K562 (cell line): Measurements from ENCODE around the gene TRIM38. TPM values are rescaled to one million over a fixed set of nuclear protein-coding genes. Genes with fewer than 3 reads are reported as not detected.
A peak's percentile ranks its signal among the peaks of the same experiment; 100 is the strongest.

Source experiments
- ARID3B ChIP-seq: fragments of 250-450 bp; sonication (Bioruptor Pico); IDR thresholded peaks from 2 replicates; pipeline ENCODE4 v1.4.0; 2020; ENCODE audit warnings: borderline replicate concordance
- BRF1 ChIP-seq: IDR thresholded peaks from 3 replicates; pipeline ENCODE4 v1.6.1; 2011; ENCODE audit warnings: borderline replicate concordance, mild to moderate bottlenecking; ENCODE audit not compliant: insufficient read length; ENCODE audit errors: extremely low read depth
- CCAR2 ChIP-seq: fragments of 200-400 bp; formaldehyde crosslinking; IDR thresholded peaks from 2 replicates; pipeline ENCODE4 v1.6.1; 2017; ENCODE audit warnings: mild to moderate bottlenecking, low read depth, low read length
- HOXB6 ChIP-seq: fragments of 250-450 bp; sonication (Bioruptor Pico); IDR thresholded peaks from 2 replicates; pipeline ENCODE4 v1.5.1; 2022; ENCODE audit warnings: mild to moderate bottlenecking, borderline replicate concordance
- HSF4 ChIP-seq: fragments of 250-450 bp; sonication (Bioruptor Pico); IDR thresholded peaks from 2 replicates; pipeline ENCODE4 v2.1.2; 2022; ENCODE audit warnings: mild to moderate bottlenecking, moderate library complexity, borderline replicate concordance
- ILF3 ChIP-seq: fragments of 450-650 bp; IDR thresholded peaks from 2 replicates; pipeline ENCODE4 v1.6.1; 2018; ENCODE audit warnings: antibody characterized with exemption, mild to moderate bottlenecking, moderate library complexity, borderline replicate concordance
- KAT2B ChIP-seq: IDR thresholded peaks from one replicate; pipeline ENCODE4 v1.6.1; 2012; ENCODE audit warnings: low read depth, mild to moderate bottlenecking, control low read depth, inconsistent platforms, low read length, moderate library complexity
- KAT8 ChIP-seq: fragments of 450-650 bp; IDR thresholded peaks from 2 replicates; pipeline ENCODE4 v1.6.1; 2016; ENCODE audit warnings: low read depth, mild to moderate bottlenecking
- MXD1 ChIP-seq: fragments of 250-450 bp; sonication (Bioruptor Pico); IDR thresholded peaks from 2 replicates; pipeline ENCODE4 v1.8.0; 2021; ENCODE audit warnings: borderline replicate concordance, mild to moderate bottlenecking, moderate library complexity; ENCODE audit not compliant: poor library complexity, severe bottlenecking
- PPARD ChIP-seq: fragments of 250-450 bp; sonication (Bioruptor Pico); IDR thresholded peaks from 2 replicates; pipeline ENCODE4 v1.8.0; 2022; ENCODE audit warnings: inconsistent platforms, mild to moderate bottlenecking, moderate library complexity
- YBX1 ChIP-seq: fragments of 450-650 bp; IDR thresholded peaks from 2 replicates; pipeline ENCODE4 v1.7.1; 2016; ENCODE audit warnings: mild to moderate bottlenecking
- ZBTB5 ChIP-seq: fragments of 450-650 bp; IDR thresholded peaks from 2 replicates; pipeline ENCODE4 v1.6.1; 2017; ENCODE audit warnings: antibody characterized with exemption
- ZNF449 ChIP-seq: fragments of 250-450 bp; sonication (Bioruptor Pico); IDR thresholded peaks from 2 replicates; pipeline ENCODE4 v1.8.0; 2022; ENCODE audit warnings: moderate library complexity, mild to moderate bottlenecking, inconsistent platforms
- ZNF57 ChIP-seq: fragments of 450-650 bp; formaldehyde crosslinking; IDR thresholded peaks from 2 replicates; pipeline ENCODE4 v1.4.0; 2020; ENCODE audit warnings: mild to moderate bottlenecking, moderate library complexity
- ZNF766 ChIP-seq: fragments of 200-800 bp; sonication (Bioruptor generic); conservative IDR thresholded peaks from 2 replicates; pipeline ENCODE4 v1.6.1; 2016; ENCODE audit warnings: missing genetic modification characterization, missing compliant biosample characterization
- polyA plus RNA-seq, 8 experiments: library from polyadenylated mRNA; depleted of rRNA in 4 of 8; stranded (reverse) in 5 of 8; unstranded in 3 of 8; fragments of >200 nt; fragmentation: Nextera tagmentation in 2 of 8; fragmentation: Illumina TruSeq in 1 of 8; extraction: Ambion mirVana in 2 of 8; extraction: Trizol in 1 of 8; gene quantifications; 2 replicates each; pipeline versions ENCODE4 v1.2.1 to v1.2.3, GENCODE V29; 2011 to 2014; ENCODE audit warnings: inconsistent platforms in 1 of 8, missing spikeins in 1 of 8
- total RNA-seq, 7 experiments: library from RNA; depleted of rRNA in 6 of 7; stranded (reverse); fragments of >200 nt in 6 of 7; fragmentation: Illumina TruSeq in 2 of 7; extraction: Trizol in 2 of 7; gene quantifications; 2 replicates each; pipeline versions ENCODE4 v1.2.1 to v1.2.3, GENCODE V29; 2011 to 2021; ENCODE audit warnings: low replicate concordance in 1 of 7
- TF ChIP-seq, protein P1 (sequence below): fragments of 450-650 bp; formaldehyde crosslinking; conservative IDR thresholded peaks from 2 replicates; pipeline ENCODE4 v1.4.0; 2022; ENCODE audit warnings: mild to moderate bottlenecking, missing genetic modification characterization

The TRIM38 gene
- total and polyA plus RNA-seq, 9 of the 15 experiments (the other 6 are each of a cell fraction or from before 2014, with no cell fraction given): 1.7 to 6.7 (median 6.3) TPM

GRCh38 chr6:26025894-26026832, 63.6 kb downstream of the TRIM38 start (continued):
- peak; percentile 91 for TF ChIP-seq HOXB6 (CRISPR knock-in tag)
- TF ChIP-seq PPARD (CRISPR knock-in tag): no peak
- no peak for TF ChIP-seq ZNF449
- no peak for TF ChIP-seq ZNF766
- TF ChIP-seq HSF4: no peak
- TF ChIP-seq ILF3: peak; percentile 83
- no peak for TF ChIP-seq KAT2B
- 0 out of 2 replicates have a peak, but pooled peaks have one; percentile 24 for TF ChIP-seq KAT8
- TF ChIP-seq YBX1: no peak
- TF ChIP-seq, protein P1, sequence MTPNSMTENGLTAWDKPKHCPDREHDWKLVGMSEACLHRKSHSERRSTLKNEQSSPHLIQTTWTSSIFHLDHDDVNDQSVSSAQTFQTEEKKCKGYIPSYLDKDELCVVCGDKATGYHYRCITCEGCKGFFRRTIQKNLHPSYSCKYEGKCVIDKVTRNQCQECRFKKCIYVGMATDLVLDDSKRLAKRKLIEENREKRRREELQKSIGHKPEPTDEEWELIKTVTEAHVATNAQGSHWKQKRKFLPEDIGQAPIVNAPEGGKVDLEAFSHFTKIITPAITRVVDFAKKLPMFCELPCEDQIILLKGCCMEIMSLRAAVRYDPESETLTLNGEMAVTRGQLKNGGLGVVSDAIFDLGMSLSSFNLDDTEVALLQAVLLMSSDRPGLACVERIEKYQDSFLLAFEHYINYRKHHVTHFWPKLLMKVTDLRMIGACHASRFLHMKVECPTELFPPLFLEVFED (CRISPR knock-in tag): peak; percentile 93
- TF ChIP-seq CCAR2: no peak
- no peak for TF ChIP-seq ARID3B (CRISPR knock-in tag)
- TF ChIP-seq MXD1: no peak
- no peak for TF ChIP-seq ZNF57 (CRISPR knock-in tag)
- 0 out of 2 replicates have a peak, but pooled peaks have one; percentile 9 for TF ChIP-seq ZBTB5
- no peak for TF ChIP-seq BRF1
